ENCODE measurements around the gene VPS11. TPM values are rescaled to one million over a fixed set of nuclear protein-coding genes. Genes with fewer than 3 reads are reported as not detected.
A peak's percentile ranks its signal among the peaks of the same experiment; 100 is the strongest.

The VPS11 gene
- total and polyA plus RNA-seq, 2 experiments from 2014 or later = 11.5 to 13.4 TPM

GRCh38 chr11:119101759-119102423 is 34.3 kb downstream of the VPS11 start, which contains the start of gene DPAGT1:
Gene DPAGT1, minus strand, starts transcription at chr11:119101853. Its CDS starts 198 bp downstream, at chr11:119101655.
- peaks cover 30% of the 10 kb centered on the region for H3K4me1 ChIP-seq (ENCODE audit: insufficient read depth)
- no peak for TF ChIP-seq NANOG (IDR thresholded peaks at IDR 0.05; ENCODE audit: borderline replicate concordance)
- peak; percentile 12 for TF ChIP-seq REST (IDR thresholded peaks at IDR 0.05; ENCODE audit: unreplicated experiment)
- TF ChIP-seq EZH2phosphoT487 (IDR thresholded peaks at IDR 0.05; ENCODE audit: unreplicated experiment) = no peak
- TF ChIP-seq ZNF114 (CRISPR knock-in tag; IDR thresholded peaks at IDR 0.05) = 0 out of 2 replicates have a peak, but pooled peaks have one; percentile 33
- TF ChIP-seq EZH2 (IDR thresholded peaks at IDR 0.05; ENCODE audit: low read depth, unreplicated experiment) = no peak
- TF ChIP-seq CREB1 (CRISPR knock-in tag; IDR thresholded peaks at IDR 0.05; ENCODE audit: low read depth) = peak; percentile 83
- no peak for TF ChIP-seq JUNB (IDR thresholded peaks at IDR 0.05; ENCODE audit: unreplicated experiment)
- TF ChIP-seq ETS1 (IDR thresholded peaks at IDR 0.05) = peak; percentile 83
- TF ChIP-seq POLR2AphosphoS5 (IDR thresholded peaks at IDR 0.05; ENCODE audit: low read depth) = no peak
- TF ChIP-seq ZNF462 (CRISPR knock-in tag; IDR thresholded peaks at IDR 0.05) = no peak
- no peak for TF ChIP-seq STAT1 (IDR thresholded peaks at IDR 0.05; ENCODE audit: unreplicated experiment)
- TF ChIP-seq ZNF331 (CRISPR knock-in tag; IDR thresholded peaks at IDR 0.05; ENCODE audit: low read depth) = no peak
- TF ChIP-seq CTCF (conservative IDR thresholded peaks at IDR 0.05; ENCODE audit: low read depth in 2 of 2) = no peak
- Mint-ChIP-seq H3K27ac (peak within 1 kb of the TSS; percentile 99), H3K36me3 (ENCODE audit: low read depth) (peaks cover 22% of the 10 kb centered on the region), H3K4me1 (peaks cover 27% of the 10 kb centered on the region), H3K27me3 (ENCODE audit: insufficient read depth, low read depth, poor library complexity) (peaks cover 11% of the 10 kb centered on the region), H3K4me3 (peak within 1 kb of the TSS; percentile 80), H3K9me3 (no peaks in the 10 kb centered on the region)
- H3K4me2 ChIP-seq = peak within 1 kb of the TSS; percentile 100
- H3F3A ChIP-seq (replicated peaks; ENCODE audit: low read depth) = peaks cover 30% of the 10 kb centered on the region
- no peaks in the 10 kb centered on the region for H3K27me3 ChIP-seq (ENCODE audit: insufficient read depth)
- H3K4me3 ChIP-seq = peak within 1 kb of the TSS; percentile 98
- no peaks in the 10 kb centered on the region for H3K9me2 ChIP-seq (ENCODE audit: insufficient read depth)
- H3K36me3 ChIP-seq (ENCODE audit: insufficient read depth) = peaks cover 9% of the 10 kb centered on the region
- H2AFZ ChIP-seq = peak within 1 kb of the TSS; percentile 89
- peaks cover 15% of the 10 kb centered on the region for H3K79me2 ChIP-seq (replicated peaks; ENCODE audit: insufficient read depth)
- DNase-seq (ENCODE audit: low spot score) = peak; percentile 98
- peak; percentile 87 for ATAC-seq
- H3K27ac ChIP-seq (ENCODE audit: low read depth) = peak within 1 kb of the TSS; percentile 90
- no peaks in the 10 kb centered on the region for H4K20me1 ChIP-seq (replicated peaks; ENCODE audit: insufficient read depth)

All from GM23338 (cell line).